HG03575 (cell line): Measurements from ENCODE around the gene SLC6A17.

Experiments used
- ATAC-seq: cut with Tn5 transposase; IDR thresholded peaks from one replicate; pipeline ENCODE4 v1.9.1; 2021; ENCODE audit not compliant: unreplicated experiment, insufficient number of reproducible peaks, low FRiP score; ENCODE audit errors: extremely low read depth

The SLC6A17 gene

DNA sequence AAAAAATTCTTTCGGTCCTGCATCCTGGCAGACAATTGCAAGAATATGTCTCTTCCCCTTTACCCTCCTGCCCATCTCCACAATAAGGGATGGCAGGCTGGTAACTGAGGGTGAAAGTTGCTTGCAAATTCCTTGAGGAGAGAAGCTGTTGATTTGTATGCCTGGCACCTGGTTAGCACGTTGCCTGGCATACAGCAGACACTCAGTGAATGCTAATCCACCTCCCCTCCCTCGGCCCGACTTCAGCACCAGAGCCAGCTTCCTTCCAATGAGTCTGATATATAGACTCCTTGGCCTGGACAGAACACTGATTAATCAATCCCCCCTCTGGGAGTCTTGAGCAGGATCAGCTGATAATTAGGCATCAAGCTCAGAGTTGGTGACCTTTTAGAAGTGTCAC is 99.0 kb downstream of the SLC6A17 start:
- no peak for ATAC-seq

DNA sequence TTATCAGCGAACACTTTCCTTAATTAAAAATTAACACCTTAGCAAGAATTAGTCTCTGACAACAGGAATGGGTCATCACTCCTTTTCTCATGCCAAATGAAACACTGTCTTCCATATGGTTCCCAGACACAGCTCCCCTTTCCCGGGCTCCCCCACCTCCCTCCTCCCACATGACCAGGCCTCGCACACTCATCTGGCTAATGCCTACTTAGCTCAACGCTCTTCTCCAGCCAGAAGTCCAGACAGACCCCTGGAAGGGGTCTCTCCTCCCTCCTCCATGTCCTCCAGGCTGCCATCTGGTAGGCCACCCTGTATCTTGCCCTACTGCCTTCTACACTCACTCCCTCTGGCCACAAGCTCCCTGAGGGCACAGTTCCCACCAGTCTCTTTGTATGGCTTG is 99.7 kb downstream of the SLC6A17 start:
- ATAC-seq, result no peak

DNA sequence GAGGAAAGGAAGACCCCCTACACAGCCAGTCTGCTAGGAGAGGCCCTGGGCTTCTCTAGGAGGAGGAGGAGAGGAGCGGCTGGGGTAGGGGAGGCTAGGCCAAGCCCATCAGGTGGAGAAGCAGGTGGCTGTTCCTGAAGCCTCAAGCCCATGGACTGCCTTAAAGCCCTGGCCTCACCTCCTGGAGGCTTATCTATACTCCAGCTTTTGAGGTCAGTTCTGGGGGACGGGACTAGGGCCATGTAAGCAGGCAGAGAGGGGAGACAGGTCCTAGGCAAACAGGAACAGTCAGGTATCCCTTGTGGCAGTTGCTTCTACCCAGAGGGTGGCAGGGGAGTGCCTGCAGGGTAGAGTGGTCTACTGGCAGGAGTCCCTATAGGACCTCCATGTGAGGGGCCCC is 100.5 kb downstream of the SLC6A17 start:
- no peak for ATAC-seq
